Measurements from ENCODE around the gene RAB17. TPM values are rescaled to one million over a fixed set of nuclear protein-coding genes. Genes with fewer than 3 reads are reported as not detected.
A peak's percentile ranks its signal among the peaks of the same experiment; 100 is the strongest.

RAB17 gene
- 1 to 10 TPM in 9 of 10 donors, under 1 TPM in 1; 0.64 to 2.6 (median 1.2) TPM for polyA plus RNA-seq (ENCODE audit: insufficient read length in 10 of 10)
- long read RNA-seq, donor 1, partial matches to known transcripts: 0 of 1 reads
- long read RNA-seq, donor 1, other reads (novel, unspliced or antisense): 0 of 1 reads
- long read RNA-seq, donor 2: 0 reads
- long read RNA-seq, donor 3: 0 reads
- long read RNA-seq, donor 4: 0 reads
- long read RNA-seq, donor 5: 0 reads
- long read RNA-seq, donor 6: 0 reads
- long read RNA-seq, donor 7, partial matches to known transcripts: 0 of 1 reads
- long read RNA-seq, donor 7, other reads (novel, unspliced or antisense): 0 of 1 reads
- long read RNA-seq, donor 8: 0 reads
- long read RNA-seq, donor 9: 0 reads

- DNase-seq: no peak
Observed at GRCh38 chr2:237590272-237591140, at the start of gene RAB17. TSS of gene RAB17 (minus strand) at chr2:237590734. CDS start at chr2:237586154, 4,580 bp downstream.

GRCh38 chr2:237639836-237640220 is 49.3 kb upstream of the RAB17 start:
- no peak for DNase-seq

GRCh38 chr2:237639052-237639835 is 48.7 kb upstream of the RAB17 start:
- no peak for DNase-seq

- no peak for DNase-seq
Observed at GRCh38 chr2:237638176-237638575, 47.6 kb upstream of the RAB17 start.

GRCh38 chr2:237637429-237638135 is 47.0 kb upstream of the RAB17 start:
- no peak for DNase-seq

- DNase-seq: no peak
Observed at GRCh38 chr2:237636578-237636977, 46.0 kb upstream of the RAB17 start.

GRCh38 chr2:237633061-237633561 is 42.6 kb upstream of the RAB17 start:
- DNase-seq: peak in 1 of 3 donors; percentile 54

- no peak for DNase-seq
Observed at GRCh38 chr2:237631801-237632585, 41.5 kb upstream of the RAB17 start.

GRCh38 chr2:237631007-237631785 is 40.7 kb upstream of the RAB17 start:
- DNase-seq: no peak

- no peak for DNase-seq
Observed at GRCh38 chr2:237630216-237631000, 39.9 kb upstream of the RAB17 start.

- DNase-seq: no peak
Observed at GRCh38 chr2:237629739-237630138, 39.2 kb upstream of the RAB17 start.

- DNase-seq: no peak
Observed at GRCh38 chr2:237629188-237629534, 38.6 kb upstream of the RAB17 start.

- DNase-seq: no peak
Observed at GRCh38 chr2:237628247-237629187, 38.0 kb upstream of the RAB17 start.

- DNase-seq: peak in 1 of 3 donors; percentile 78
Observed at GRCh38 chr2:237627441-237628246, 37.1 kb upstream of the RAB17 start, which contains the start of gene LRRFIP1. TSS of gene LRRFIP1 (plus strand) at chr2:237627587. CDS start at chr2:237627645, 58 bp downstream.

GRCh38 chr2:237626813-237627440 is 36.4 kb upstream of the RAB17 start:
- peak in 1 of 3 donors; percentile 60 for DNase-seq

- DNase-seq: no peak
Observed at GRCh38 chr2:237625777-237626176, 35.2 kb upstream of the RAB17 start.
